OCI-M2 (cell line): ENCODE results near the gene NDUFS1.
"Not testable (repeated sequence)": the region's sequence is repeated elsewhere in the genome, so short reads cannot be mapped to it uniquely, and the experiment has no call there.

Experiments used
- DNase-seq: peaks from one replicate; lab custom pipeline; 2025; ENCODE audit not compliant: unreplicated experiment; lab: John Stamatoyannopoulos, UW

The NDUFS1 gene

DNA sequence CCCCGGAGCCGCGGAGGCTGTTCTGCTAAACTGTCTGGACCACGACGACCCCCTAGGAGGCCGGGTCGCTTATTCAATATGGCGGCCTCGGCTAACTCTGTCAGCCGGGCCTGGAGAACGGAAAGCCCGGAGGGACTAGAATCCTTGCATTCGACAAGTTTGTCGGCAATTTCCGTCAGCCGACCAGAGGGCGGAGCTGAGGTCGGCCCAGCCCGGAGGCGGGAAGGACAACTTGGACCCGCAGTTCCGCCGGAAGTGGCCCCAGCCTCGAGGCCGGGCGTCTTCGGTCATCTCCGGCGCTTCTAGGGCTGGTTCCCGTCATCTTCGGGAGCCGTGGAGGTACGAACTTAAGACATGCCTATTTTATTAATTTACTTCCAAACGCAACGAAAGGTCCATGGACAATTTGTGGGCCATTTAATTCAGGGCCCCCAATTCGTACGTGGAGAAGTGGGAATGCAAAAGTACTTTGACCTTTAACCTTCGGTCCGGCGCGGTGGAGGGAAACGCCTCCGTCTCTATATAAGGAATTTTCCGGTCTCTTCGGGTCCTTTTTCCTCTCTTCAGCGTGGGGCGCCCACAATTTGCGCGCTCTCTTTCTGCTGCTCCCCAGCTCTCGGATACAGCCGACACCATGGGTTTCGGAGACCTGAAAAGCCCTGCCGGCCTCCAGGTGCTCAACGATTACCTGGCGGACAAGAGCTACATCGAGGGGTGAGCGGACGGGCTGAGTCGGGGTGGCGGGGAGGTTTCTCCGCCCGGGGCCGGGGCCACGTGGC is at the start of gene NDUFS1, which contains the start of gene EEF1B2:
Gene NDUFS1, minus strand, starts transcription at position 99 of the 779 bp plus-strand sequence. CDS start 5,766 bp downstream, outside the sequence.
Gene EEF1B2, plus strand, starts transcription at position 550 of the 779 bp plus-strand sequence. Its CDS starts 85 bp downstream, at position 635.
- DNase-seq = peak; percentile 84

DNA sequence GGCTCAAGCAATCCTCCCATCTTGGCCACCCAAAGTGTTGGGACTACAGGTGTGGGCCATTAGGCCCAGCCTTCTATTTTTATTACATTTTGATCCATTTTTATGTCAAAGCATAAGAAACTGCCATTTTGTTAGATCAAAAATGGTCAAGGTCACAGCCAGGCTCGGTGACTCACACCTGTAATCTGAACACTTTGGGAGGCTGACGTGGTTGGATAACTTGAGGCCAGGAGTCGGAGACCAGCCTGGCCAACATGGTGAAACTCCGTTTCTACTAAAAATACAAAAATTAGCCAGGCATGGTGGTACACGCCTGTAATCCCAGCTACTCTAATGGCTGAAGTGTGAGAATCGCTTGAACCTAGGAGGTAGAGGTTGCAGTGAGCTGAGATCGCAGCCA is 49.7 kb upstream of the NDUFS1 start:
- no peak for DNase-seq

DNA sequence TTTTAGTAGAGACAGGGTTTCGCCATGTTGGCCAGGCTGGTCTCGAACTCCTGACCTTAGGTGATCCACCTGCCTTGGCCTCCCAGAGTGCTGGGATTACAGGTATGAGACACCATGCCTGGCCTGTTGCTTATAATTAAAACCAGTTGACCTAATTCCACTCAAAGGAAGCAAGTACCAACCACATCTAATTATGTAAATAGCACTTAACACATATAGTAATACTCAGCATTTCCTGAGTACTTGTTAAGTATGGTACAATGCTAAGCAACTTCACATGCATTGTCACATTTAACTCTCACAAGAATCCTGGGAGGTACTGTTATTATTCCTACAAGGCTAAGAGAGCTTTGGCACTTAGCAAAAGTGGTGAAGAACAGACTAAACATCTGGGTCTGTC is 48.1 kb upstream of the NDUFS1 start:
- not testable (repeated sequence) for DNase-seq

GRCh38 chr2:206204710-206205109 is 45.5 kb upstream of the NDUFS1 start:
- no peak for DNase-seq

GRCh38 chr2:206203331-206203730 is 44.1 kb upstream of the NDUFS1 start:
- DNase-seq = no peak

DNA sequence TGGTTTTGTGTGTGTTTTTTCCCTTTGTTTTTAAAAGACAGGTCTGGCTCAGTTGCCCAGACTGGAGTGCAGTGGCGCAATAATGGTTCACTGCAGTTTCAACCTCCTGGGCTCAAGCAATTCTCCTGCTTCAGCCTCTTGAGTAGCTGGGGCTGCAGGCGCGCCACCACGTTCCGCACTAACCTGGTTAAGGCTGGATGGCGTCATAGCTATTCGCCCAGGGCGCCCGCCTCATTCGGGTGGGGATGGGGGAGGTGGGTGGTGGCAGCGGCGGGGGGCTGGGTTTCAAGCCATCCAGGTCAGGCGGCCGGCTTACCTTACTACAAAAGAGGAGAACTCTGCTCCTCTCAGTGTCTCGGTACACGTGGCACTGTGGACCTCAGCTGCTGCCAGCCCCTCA is 43.2 kb upstream of the NDUFS1 start:
- no peak for DNase-seq

DNA sequence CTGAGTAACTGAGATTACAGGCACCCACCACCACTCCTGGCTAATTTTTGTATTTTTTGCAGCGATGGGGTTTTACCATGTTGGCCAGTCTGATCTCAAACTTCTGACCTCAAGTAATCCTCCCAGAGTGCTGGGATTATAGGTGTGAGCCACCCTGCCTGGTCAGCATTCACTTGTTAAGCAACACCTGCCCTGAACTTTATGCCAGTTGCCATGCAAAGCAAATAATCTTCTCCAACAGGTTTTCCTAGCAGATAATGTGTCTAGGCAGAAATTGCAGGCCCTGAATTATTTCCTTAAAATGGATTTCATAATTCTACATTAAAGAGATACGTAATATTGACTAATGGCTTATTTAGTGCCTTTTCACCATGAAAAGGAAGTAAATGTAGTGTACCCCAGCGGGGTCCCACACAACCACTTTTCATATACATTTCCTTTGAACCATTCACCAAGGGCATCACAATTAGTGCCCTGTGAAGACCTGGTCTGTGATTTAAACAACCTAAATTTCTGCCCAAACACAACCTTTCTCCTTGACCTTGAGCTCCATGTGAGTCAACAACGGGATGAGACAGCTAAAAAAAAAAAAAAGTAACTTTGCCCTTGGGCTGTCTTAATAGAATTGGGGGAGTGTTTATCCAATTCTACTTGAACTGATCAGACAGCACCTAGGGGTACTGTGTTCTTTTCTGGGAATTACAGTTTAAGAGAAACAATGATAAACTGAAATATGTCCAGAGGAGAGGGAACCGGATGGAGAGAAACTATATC is 42.0 kb upstream of the NDUFS1 start:
- DNase-seq = no peak

DNA sequence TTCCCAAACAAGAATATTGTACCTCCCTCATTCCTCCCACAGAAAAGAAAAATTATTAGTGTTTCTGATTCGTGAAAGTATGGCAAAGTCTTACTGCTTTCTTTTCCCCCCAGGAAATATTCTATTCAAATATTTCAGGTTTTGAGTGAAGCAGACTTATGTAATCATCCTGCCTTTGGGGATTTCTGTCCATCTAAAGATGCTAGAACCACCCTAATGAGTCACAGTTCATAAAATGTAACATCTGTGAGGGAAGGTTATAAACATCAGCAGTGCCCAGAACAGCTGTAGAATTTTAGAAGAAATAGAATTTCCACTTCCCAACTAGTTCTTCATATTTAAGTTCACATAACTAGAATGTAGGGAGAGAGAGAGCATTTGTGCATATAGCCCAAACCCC is 39.4 kb upstream of the NDUFS1 start:
- no peak for DNase-seq

GRCh38 chr2:206193671-206194357 is 34.6 kb upstream of the NDUFS1 start:
- DNase-seq = no peak

DNA sequence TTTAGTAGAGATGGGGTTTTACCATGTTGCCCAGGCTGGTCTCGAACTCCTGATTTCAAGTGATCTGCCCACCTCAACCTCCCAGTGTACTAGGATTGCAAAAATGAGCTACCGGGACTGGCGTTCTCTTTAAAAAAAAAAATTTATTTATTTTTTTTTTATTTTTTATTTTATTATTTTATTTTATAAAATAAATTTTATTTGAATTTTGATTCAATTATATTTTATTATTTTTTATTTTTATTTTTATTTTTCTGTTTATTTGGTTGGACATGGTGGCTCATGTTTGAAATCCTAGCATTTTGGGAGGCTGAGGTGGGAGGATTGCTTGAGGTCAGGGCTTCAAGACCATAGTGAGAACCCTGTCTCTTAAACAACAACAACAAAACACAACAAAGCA is 32.9 kb upstream of the NDUFS1 start:
- DNase-seq = no peak

- DNase-seq = no peak
Measured at GRCh38 chr2:206190689-206191088, 31.4 kb upstream of the NDUFS1 start.

GRCh38 chr2:206190111-206190510 is 30.9 kb upstream of the NDUFS1 start:
- no peak for DNase-seq

DNA sequence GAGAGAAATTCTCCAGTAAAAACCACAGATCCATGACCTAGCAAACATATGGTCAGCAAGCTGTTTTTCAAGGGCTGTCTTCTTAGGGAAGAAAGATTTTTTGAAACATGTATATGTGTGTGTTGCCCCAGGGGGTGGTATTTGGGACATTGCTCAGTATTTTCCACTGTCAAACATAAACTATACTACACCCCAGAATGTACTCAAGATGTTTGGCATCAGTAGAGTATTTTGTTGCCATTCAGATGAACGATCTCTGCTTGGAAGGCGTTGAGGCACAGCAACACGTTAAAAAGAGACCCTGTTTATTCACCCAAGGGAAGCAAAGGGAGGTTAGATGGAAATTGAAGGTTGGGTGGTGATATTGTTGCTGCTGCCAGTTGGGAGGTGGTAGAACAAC is 30.4 kb upstream of the NDUFS1 start:
- no peak for DNase-seq

DNA sequence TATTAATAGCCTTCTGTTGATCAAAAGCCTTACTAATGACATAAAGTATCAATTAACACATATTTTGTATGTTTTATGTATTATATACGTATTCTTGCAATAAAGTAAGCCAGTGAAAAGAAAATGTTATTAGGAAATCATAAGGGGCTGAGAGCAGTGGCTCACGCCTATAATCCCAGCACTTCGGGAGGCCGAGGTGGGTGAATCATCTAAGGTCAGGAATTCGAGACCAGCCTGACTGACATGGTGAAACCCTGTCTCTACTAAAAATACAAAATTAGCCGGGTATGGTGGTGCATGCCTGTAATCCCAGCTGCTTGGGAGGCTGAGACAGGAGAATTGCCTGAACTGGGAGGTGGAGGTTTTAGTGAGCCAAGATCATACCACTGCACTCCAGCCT is 22.3 kb upstream of the NDUFS1 start:
- DNase-seq = not testable (repeated sequence)

GRCh38 chr2:206176901-206177300 is 17.7 kb upstream of the NDUFS1 start:
- no peak for DNase-seq

GRCh38 chr2:206176121-206176520 is 16.9 kb upstream of the NDUFS1 start:
- DNase-seq = no peak

- DNase-seq = no peak
Measured at GRCh38 chr2:206173147-206173546, 13.9 kb upstream of the NDUFS1 start.

GRCh38 chr2:206171624-206172397 is 12.6 kb upstream of the NDUFS1 start:
- DNase-seq = not testable (repeated sequence)

DNA sequence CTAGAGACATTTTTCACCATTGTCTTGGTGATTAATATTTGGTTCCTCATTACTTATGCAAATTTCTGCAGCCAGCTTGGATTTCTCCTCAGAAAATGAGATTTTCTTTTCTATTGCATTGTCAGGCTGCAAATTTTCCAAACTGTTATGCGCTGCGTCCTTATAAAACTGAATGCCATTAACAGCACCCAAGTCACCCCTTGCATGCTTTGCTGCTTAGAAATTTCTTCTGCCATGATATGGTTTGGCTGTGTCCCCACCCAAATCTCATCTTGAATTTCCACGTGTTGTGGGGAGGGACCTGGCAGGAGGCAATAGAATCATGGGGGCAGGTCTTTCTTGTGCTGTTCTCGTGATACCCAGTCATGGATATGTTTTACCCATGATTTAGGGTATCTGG is 9.0 kb upstream of the NDUFS1 start:
- not testable (repeated sequence) for DNase-seq

DNA sequence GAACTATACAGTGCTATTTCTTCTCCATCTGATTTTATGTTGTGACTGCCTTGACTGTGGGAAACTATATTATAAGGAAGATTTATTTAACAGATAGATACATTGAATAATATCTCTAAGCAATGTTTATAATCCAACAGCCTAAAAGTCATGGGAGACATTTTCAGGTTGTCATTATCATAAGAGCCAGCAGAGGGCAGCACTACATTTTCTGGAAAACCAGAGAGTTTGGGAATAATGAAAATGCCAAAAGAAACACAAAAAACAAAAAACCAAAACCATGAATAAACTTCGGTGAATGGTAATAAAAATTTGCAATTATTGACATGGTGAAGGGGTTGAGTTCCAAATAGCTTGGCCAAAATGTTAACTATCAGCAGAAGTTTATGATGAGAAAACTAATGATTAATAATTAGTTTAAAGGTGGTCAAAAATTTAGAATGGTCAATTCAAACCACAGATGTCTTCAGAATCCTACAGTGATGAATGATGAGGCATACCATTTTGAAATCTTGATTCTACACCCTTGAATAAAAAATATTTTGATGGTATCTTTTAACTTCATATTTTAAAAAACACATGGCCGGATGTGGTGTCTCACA is 5.1 kb upstream of the NDUFS1 start:
- DNase-seq = no peak
